ENCODE measurements around the gene PHKG2. TPM values are rescaled to one million over a fixed set of nuclear protein-coding genes. Genes with fewer than 3 reads are reported as not detected.

PHKG2 gene
- polyA plus RNA-seq, 2 of the 4 experiments (the other 2 are of a cell fraction) = 28.0 to 37.3 TPM

DNA sequence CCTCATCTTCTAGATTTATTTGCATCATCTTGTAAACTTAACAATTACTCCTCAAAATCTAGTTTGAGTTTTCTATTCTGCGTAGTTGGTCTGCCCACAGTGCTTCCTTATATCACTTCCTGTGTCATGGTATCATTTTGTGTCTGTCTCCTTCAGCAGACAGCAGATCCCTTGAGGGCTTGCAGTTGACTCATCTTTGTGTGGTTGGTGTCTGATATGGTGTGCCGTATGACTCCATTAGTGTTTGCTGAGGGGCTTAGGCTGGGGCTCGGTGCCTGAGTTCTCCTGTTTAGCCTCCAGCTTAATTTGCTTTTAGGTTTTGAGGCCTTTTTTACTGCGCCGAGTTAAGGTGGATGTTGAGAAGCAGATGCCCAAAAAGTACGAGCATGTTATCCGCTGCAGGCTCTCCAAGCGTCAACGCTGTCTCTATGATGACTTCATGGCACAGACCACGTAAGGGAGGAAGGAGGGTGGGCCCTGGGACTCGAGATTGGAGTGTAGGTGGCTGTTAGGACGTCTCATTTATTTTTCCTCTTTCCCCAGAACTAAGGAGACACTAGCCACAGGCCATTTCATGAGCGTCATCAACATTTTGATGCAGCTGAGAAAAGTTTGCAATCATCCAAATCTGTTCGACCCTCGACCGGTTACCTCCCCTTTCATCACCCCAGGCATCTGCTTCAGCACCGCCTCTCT is 32.3 kb upstream of the PHKG2 start:
- CTCF ChIA-PET = interaction anchor here (1.7 kb wide), 1 partner anchor 21 kb away, joined by 3 read pairs; no protein-coding TSS in a partner anchor
- 87% methylated on average over 17 of the region's 17 CpGs for WGBS (ENCODE audit: missing lambda C conversion rate)
- ATAC-seq (peak in 1 of 2 experiments; percentile 38; a peak in 2 of 6 replicates), DNase-seq (ENCODE audit: low read depth in 1 of 2, low spot score in 1 of 2) (peak in 1 of 2 experiments; percentile 27), FAIRE-seq (no peak)
- no peak overlapping the region for H3K27ac ChIP-seq
- POLR2A ChIA-PET = interaction anchor here (0.8 kb wide), 1 partner anchor 17 kb away, joined by 3 read pairs; no protein-coding TSS in a partner anchor
- H3K4me1 ChIP-seq = peaks cover 13% of the 10 kb centered on the region
- H3K9me3 ChIP-seq = no peaks in the 10 kb centered on the region
- TF ChIP-seq, protein P1, sequence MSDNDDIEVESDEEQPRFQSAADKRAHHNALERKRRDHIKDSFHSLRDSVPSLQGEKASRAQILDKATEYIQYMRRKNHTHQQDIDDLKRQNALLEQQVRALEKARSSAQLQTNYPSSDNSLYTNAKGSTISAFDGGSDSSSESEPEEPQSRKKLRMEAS (IDR thresholded peaks at IDR 0.05) = no peak
- TF ChIP-seq SREBF2 (IDR thresholded peaks at IDR 0.05) (no peak), HOXB5 (CRISPR knock-in tag; IDR thresholded peaks at IDR 0.05) (no peak), MYC (IDR thresholded peaks at IDR 0.05; ENCODE audit: borderline replicate concordance, low read length) (no peak), FOSB (CRISPR knock-in tag; IDR thresholded peaks at IDR 0.05) (no peak), RCOR1 (IDR thresholded peaks at IDR 0.05; ENCODE audit: low read depth, low read length) (no peak), RARB (CRISPR knock-in tag; IDR thresholded peaks at IDR 0.05) (no peak), EP300 (IDR thresholded peaks at IDR 0.05) (no peak), POLR2A (IDR thresholded peaks at IDR 0.05; ENCODE audit: low read length) (no peak), CBX8 (IDR thresholded peaks at IDR 0.05) (no peak), CBX2 (IDR thresholded peaks at IDR 0.05; ENCODE audit: borderline replicate concordance, low read depth) (no peak), KDM5A (IDR thresholded peaks at IDR 0.05) (no peak)
- no peak overlapping the region for H3K4me3 ChIP-seq
- no peak overlapping the region for H3K4me2 ChIP-seq

DNA sequence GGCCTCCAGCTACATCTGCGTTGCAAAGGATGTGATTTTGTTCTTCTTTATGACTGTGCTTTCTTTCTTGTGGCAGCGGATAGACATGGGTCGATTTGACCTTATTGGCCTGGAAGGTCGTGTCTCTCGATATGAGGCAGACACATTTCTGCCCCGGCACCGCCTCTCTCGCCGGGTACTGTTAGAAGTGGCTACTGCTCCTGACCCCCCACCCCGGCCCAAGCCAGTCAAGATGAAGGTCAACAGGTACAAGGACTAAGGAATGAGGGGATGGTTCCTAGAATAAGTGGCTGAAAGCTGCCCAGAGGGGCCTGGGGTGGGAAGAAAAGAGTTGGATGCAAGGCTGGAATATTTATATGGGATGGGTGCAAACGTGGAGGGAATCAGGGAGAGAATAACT is 28.1 kb upstream of the PHKG2 start:
- peaks cover 6% of the 10 kb centered on the region; the same call in 1 of the 3 replicates for H3K4me1 ChIP-seq
- H3K9me3 ChIP-seq = no peaks in the 10 kb centered on the region
- CTCF ChIA-PET = interaction anchor here (1.4 kb wide), 1 partner anchor 15 kb away, joined by 5 read pairs; no protein-coding TSS in a partner anchor
- DNase-seq (ENCODE audit: low read depth in 1 of 2, low spot score in 1 of 2) (no peak), ATAC-seq (no peak), FAIRE-seq (no peak)
- H3K4me3 ChIP-seq = no peak overlapping the region
- H3K27ac ChIP-seq = no peak overlapping the region
- 88% methylated on average over 11 of the region's 11 CpGs for WGBS (ENCODE audit: missing lambda C conversion rate)
- no peak overlapping the region for H3K4me2 ChIP-seq
- TF ChIP-seq, protein P1 (IDR thresholded peaks at IDR 0.05) = no peak
- TF ChIP-seq HDAC2 (IDR thresholded peaks at IDR 0.05) (no peak), SREBF2 (IDR thresholded peaks at IDR 0.05) (no peak), REST (IDR thresholded peaks at IDR 0.05) (no peak), ELK1 (IDR thresholded peaks at IDR 0.05; ENCODE audit: low read depth, low read length) (no peak), ESRRA (IDR thresholded peaks at IDR 0.05; ENCODE audit: borderline replicate concordance, low read length) (no peak), POLR2A (IDR thresholded peaks at IDR 0.05; ENCODE audit: low read length) (no peak), KDM5A (IDR thresholded peaks at IDR 0.05) (no peak), GATA3 (IDR thresholded peaks at IDR 0.05; ENCODE audit: borderline replicate concordance) (no peak), POLR2AphosphoS2 (conservative IDR thresholded peaks at IDR 0.05; ENCODE audit: low read length) (no peak), NR3C1 (IDR thresholded peaks at IDR 0.05) (no peak), E2F6 (IDR thresholded peaks at IDR 0.05; ENCODE audit: borderline replicate concordance, low read depth) (no peak), MAZ (IDR thresholded peaks at IDR 0.05; ENCODE audit: borderline replicate concordance, low read depth, low read length) (no peak)
- TF ChIP-seq, protein P2, sequence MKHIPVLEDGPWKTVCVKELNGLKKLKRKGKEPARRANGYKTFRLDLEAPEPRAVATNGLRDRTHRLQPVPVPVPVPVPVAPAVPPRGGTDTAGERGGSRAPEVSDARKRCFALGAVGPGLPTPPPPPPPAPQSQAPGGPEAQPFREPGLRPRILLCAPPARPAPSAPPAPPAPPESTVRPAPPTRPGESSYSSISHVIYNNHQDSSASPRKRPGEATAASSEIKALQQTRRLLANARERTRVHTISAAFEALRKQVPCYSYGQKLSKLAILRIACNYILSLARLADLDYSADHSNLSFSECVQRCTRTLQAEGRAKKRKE (CRISPR knock-in tag; IDR thresholded peaks at IDR 0.05; ENCODE audit: low read depth) = no peak
- TF ChIP-seq, protein P3, sequence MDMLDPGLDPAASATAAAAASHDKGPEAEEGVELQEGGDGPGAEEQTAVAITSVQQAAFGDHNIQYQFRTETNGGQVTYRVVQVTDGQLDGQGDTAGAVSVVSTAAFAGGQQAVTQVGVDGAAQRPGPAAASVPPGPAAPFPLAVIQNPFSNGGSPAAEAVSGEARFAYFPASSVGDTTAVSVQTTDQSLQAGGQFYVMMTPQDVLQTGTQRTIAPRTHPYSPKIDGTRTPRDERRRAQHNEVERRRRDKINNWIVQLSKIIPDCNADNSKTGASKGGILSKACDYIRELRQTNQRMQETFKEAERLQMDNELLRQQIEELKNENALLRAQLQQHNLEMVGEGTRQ (IDR thresholded peaks at IDR 0.05) = no peak
- TF ChIP-seq, protein P4, sequence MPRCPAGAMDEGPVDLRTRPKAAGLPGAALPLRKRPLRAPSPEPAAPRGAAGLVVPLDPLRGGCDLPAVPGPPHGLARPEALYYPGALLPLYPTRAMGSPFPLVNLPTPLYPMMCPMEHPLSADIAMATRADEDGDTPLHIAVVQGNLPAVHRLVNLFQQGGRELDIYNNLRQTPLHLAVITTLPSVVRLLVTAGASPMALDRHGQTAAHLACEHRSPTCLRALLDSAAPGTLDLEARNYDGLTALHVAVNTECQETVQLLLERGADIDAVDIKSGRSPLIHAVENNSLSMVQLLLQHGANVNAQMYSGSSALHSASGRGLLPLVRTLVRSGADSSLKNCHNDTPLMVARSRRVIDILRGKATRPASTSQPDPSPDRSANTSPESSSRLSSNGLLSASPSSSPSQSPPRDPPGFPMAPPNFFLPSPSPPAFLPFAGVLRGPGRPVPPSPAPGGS (IDR thresholded peaks at IDR 0.05) = no peak
- POLR2A ChIA-PET = no interaction called here

Measured in A549 (cell line).